Inflammatory macrophage treated with lipopolysaccharide for 1 hour (primary cell): Measurements from ENCODE around the gene ADAMTS19.
"Not testable (repeated sequence)": the region's sequence is repeated elsewhere in the genome, so short reads cannot be mapped to it uniquely, and the experiment has no call there.

Experiments used
- DNase-seq, 2 donors: peaks; one replicate each; pipeline ENCODE4 v3.0.0-alpha.2; 2020 to 2022

Gene ADAMTS19

DNA sequence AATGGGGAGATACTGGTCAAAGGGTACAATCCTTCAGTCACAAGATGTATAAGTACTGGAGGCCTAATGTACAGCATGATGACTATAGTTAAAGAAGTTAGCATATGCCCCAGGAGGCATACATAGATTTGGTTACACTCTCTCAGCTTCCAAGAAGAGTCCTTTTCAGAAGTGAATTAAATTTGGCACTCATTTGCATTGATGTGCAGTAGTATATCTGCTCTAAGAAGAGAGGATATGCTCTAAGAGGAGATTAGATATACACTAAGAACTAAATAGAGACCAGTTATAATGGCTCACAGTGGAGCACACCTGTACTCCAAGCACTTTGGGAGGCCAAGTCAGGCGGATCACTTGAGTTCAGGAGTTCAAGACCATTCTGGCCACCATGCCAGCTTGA, 148.3 kb downstream of the ADAMTS19 start:
- DNase-seq: no peak

DNA sequence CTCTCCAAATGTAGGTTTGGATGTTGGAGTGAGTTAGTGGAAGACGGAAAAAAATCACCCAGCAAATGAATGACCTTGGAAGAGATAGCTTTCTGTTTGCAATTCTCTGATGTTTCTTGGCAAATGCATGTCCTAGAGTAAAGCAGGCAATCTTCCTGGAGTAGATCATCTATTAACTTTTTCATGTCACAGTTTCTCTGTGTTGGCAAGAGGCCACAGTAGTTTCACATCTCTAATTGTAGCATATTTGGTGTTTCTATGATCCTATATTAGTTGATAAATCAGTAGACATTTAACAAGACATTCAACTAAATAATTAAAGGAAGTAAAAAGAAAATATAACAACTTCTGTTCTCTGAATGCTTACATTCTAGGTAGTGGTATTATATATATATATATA, 149.6 kb downstream of the ADAMTS19 start:
- no peak for DNase-seq

GRCh38 chr5:129616517-129616916, 156.4 kb downstream of the ADAMTS19 start:
- DNase-seq: no peak

DNA sequence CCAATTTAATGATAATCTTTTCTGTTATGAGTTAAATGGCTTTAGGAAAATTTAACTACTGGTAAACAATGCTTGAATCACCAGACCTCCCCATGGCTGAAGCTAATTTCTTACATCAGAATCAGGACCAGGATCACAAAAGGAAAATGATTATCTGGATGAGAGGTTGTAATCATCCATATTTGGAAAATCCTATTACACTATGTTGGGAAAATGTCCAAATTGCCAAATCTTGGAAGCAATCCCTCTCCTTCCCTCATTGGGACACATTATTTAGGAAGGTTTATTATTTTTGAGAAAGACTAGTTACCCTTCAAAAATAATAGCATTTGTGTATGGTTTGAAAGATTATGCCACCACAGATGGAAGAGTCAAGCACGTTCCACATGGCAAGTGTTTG, 157.1 kb downstream of the ADAMTS19 start:
- no peak for DNase-seq

DNA sequence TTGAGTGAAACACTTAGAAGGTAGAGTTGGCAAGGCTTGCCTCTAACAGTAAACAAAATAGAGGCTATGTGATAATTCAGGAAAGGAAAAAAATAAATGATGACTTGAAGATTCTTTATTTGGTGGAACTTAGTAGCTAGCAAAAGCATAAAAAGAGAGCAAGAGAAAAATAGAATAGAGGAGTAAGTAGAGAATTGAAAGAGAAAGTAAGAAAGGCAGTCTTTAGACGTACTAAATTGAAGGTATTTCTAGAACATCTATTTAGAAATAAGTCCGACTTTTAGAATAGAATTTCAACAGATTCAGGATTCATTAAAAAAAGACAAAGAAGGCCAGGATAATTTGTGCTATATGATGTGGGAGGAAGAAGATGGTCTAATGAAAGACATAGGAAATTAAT, 159.7 kb downstream of the ADAMTS19 start:
- DNase-seq: no peak

- DNase-seq: no peak
These were observed 162.4 kb downstream of the ADAMTS19 start for GRCh38 chr5:129622531-129622930.

DNA sequence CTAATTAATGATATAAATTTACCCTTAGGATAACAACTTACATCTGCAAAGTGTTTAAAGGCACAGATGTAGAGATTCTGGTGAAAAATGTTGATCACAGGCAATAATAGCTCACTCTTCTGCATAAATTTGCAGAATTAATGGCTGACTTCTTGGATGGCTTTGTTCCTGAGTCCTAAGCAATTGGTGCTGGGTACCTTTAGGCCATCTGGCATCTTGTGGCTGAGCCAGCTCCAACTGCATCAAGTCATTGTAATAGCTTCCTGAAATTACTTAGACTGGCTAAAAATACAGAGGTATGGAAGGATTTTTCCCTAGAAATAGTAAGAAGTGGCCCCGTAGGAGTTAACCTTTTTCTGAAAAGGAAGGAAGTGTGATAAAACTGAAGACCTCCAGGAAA, 169.5 kb downstream of the ADAMTS19 start:
- DNase-seq: no peak

GRCh38 chr5:129630101-129630500, 170.0 kb downstream of the ADAMTS19 start:
- DNase-seq: no peak

- no peak for DNase-seq
These were observed 171.9 kb downstream of the ADAMTS19 start for GRCh38 chr5:129631961-129632360.

- DNase-seq: not testable (repeated sequence)
These were observed 177.4 kb downstream of the ADAMTS19 start for GRCh38 chr5:129637501-129637900.

- DNase-seq: no peak
These were observed 179.2 kb downstream of the ADAMTS19 start for GRCh38 chr5:129639331-129639730.

- no peak for DNase-seq
These were observed 192.4 kb downstream of the ADAMTS19 start for GRCh38 chr5:129652349-129653056.

DNA sequence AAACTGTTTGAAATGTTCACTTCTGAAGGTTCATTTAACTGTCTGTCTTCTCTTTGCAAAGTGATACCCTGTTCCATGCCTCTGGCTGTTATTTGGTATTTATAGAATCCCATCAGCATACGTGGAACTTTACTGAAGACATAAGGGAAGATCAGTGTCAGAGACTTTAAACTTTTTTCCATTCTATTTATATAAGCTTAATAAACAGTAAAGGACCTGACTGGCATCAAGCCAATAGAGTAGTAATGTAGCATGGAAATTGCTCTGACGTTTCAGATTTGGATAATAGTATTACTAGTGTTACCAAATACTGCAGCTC, 192.9 kb downstream of the ADAMTS19 start:
- no peak for DNase-seq

- no peak for DNase-seq
These were observed 193.3 kb downstream of the ADAMTS19 start for GRCh38 chr5:129653442-129653841.

- no peak for DNase-seq
These were observed 196.9 kb downstream of the ADAMTS19 start for GRCh38 chr5:129656952-129657351.

- no peak for DNase-seq
These were observed 198.7 kb downstream of the ADAMTS19 start for GRCh38 chr5:129658801-129659200.

- no peak for DNase-seq
These were observed 201.4 kb downstream of the ADAMTS19 start for GRCh38 chr5:129661366-129662035.

GRCh38 chr5:129664336-129664937, 204.3 kb downstream of the ADAMTS19 start:
- peak; percentile 12 to 77 for DNase-seq

DNA sequence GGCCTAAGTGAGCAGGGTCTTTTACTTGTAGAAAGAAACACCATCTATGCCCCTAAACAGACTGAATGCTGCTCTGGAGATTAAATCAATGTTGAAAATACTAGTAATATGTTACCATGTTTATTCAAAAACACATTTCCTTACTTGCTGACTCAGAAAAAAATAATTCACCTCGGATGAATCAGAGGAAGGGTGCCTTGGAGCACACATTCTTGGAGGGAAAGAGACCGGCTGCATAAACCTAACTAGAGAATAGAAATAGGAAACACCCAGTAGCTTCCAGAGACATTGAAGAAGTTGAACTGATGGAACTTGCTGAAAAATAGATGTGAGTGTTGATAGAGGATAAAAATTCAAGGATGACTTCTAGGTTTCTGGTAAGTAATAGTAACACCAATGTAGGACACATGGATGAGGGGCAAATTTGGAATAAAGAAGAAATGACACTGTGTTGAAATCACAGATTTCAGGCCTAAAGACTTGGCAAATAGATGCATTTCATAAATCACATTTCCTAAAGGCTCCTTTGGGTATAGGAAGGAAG, 210.9 kb downstream of the ADAMTS19 start:
- DNase-seq: no peak

GRCh38 chr5:129672006-129672405, 211.9 kb downstream of the ADAMTS19 start:
- no peak for DNase-seq

DNA sequence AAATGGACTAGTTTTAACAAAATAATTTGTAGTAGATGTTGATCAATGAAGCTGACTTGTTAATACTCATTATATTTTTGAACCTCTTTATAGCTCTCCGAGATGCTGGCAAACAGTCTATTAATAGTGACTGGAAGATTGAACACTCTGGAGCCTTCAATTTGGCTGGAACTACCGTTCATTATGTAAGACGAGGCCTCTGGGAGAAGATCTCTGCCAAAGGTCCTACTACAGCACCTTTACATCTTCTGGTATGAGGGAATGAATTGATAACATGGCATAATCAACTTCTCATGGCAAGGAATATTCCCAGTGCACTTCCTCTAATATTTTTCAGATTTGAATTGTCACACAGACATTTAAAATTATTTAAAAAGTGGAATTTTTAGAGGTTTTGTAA, 219.6 kb downstream of the ADAMTS19 start:
- DNase-seq: no peak

DNA sequence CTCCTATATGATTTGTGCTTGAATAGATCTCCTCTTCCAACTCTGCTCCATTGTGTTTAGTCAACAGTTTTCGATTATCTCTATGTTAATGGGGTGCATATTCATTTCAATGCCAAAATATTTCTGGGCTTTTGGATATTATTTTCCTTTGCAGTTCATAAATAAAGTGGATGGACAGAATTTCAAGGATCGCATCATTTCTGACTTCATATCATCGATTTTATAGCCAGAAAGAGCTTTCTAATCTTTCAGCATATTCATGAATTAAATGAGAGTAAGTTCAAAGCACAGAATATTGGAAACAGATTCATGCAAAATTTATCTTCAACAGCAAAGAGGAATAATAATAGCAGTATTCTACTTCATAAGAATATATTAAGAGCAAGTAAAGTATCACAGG, 227.8 kb downstream of the ADAMTS19 start:
- DNase-seq: no peak

DNA sequence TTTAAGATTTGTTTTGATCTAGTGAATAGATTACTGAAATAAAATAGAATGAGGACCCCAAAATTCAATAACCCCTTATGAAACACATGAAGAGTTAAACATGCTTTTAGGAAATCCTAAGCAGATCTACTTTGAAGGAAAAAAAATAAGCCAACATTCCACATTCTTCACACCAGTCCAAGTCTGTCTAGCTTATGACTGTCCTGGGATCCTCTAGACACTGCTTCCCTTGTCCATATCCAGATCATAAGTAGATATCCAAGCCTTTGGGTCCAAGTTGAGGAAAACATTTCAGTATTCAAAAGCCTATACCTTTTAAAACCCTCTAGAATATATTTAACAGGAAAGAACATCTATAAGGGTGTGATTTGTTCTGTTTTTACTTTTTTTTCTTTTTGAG, 228.9 kb downstream of the ADAMTS19 start:
- DNase-seq: no peak

DNA sequence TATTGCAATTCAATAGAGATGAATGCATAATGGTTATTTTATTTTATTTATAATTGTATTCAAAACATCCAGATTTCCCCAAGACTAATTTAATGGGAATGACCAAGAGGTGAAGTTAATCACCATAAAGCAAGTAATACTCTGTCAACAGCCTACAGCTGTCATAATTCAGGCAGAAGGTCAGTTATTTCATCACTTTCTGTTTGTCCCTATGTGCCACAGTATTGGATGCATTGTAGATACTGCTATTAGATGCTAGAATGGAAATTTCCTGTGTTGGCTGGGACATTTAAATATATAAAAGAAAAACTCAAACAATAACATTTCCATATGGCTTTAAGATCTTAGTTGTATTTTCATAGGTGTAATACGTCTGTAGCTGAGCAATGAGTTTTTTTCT, 231.1 kb downstream of the ADAMTS19 start:
- no peak for DNase-seq
